ENCODE measurements around the gene LEAP2. TPM values are rescaled to one million over a fixed set of nuclear protein-coding genes. Genes with fewer than 3 reads are reported as not detected.
A peak's percentile ranks its signal among the peaks of the same experiment; 100 is the strongest.

The LEAP2 gene
- total RNA-seq, 1 donor from 2014 or later, result 0.27 TPM

- Mint-ChIP-seq H3K27me3 (ENCODE audit: low read depth, unreplicated experiment) (peaks cover 5% of the 10 kb centered on the region), H3K9me3 (ENCODE audit: unreplicated experiment) (peaks cover 2% of the 10 kb centered on the region), H3K4me1 (ENCODE audit: low read depth, unreplicated experiment) (peaks cover 14% of the 10 kb centered on the region), H3K36me3 (ENCODE audit: low read depth, unreplicated experiment) (no peaks in the 10 kb centered on the region), H3K4me3 (ENCODE audit: unreplicated experiment) (no peak overlapping the region), H3K27ac (ENCODE audit: unreplicated experiment) (no peak overlapping the region)
- no peak overlapping the region for H3K27ac ChIP-seq (ENCODE audit: low read depth, low read length)
- no peaks in the 10 kb centered on the region for H3K79me2 ChIP-seq (ENCODE audit: insufficient read depth, low read length)
- no peak overlapping the region for H2AFZ ChIP-seq (ENCODE audit: low read depth, low read length)
- DNase-seq (ENCODE audit: low read depth) (no peak), FAIRE-seq (no peak)
- H3K9me3 ChIP-seq (ENCODE audit: insufficient read depth, low read depth, low read length), result no peaks in the 10 kb centered on the region
- no peak overlapping the region for H3K4me3 ChIP-seq (ENCODE audit: insufficient read depth, low read depth, low read length)
- peaks cover 14% of the 10 kb centered on the region for H3K4me1 ChIP-seq (ENCODE audit: insufficient read depth, low read length)
- TF ChIP-seq CTCF (IDR thresholded peaks at IDR 0.05; ENCODE audit: insufficient read depth, low read depth, low read length) (no peak), EZH2 (IDR thresholded peaks at IDR 0.05; ENCODE audit: insufficient read depth, low read length) (no peak)
- H4K20me1 ChIP-seq (ENCODE audit: insufficient read depth, low read length), result no peaks in the 10 kb centered on the region
- no peaks in the 10 kb centered on the region for H3K36me3 ChIP-seq (ENCODE audit: insufficient read depth, low read length)
- no peak overlapping the region for H3K4me2 ChIP-seq (ENCODE audit: low read length)
- no peak overlapping the region for H3K9ac ChIP-seq (ENCODE audit: low read length)
- H3K27me3 ChIP-seq (ENCODE audit: insufficient read depth, low read length), result no peaks in the 10 kb centered on the region
Measured at GRCh38 chr5:132837868-132838267, 35.6 kb upstream of the LEAP2 start.

- no peaks in the 10 kb centered on the region for H3K36me3 ChIP-seq (ENCODE audit: insufficient read depth, low read length)
- Mint-ChIP-seq H3K9me3 (ENCODE audit: unreplicated experiment) (peaks cover 2% of the 10 kb centered on the region), H3K27ac (ENCODE audit: unreplicated experiment) (peak overlapping the region; percentile 55), H3K36me3 (ENCODE audit: low read depth, unreplicated experiment) (no peaks in the 10 kb centered on the region), H3K4me3 (ENCODE audit: unreplicated experiment) (no peak overlapping the region), H3K27me3 (ENCODE audit: low read depth, unreplicated experiment) (peaks cover under 1% of the 10 kb centered on the region), H3K4me1 (ENCODE audit: low read depth, unreplicated experiment) (peaks cover 14% of the 10 kb centered on the region)
- no peaks in the 10 kb centered on the region for H3K79me2 ChIP-seq (ENCODE audit: insufficient read depth, low read length)
- peaks cover 14% of the 10 kb centered on the region for H3K4me1 ChIP-seq (ENCODE audit: insufficient read depth, low read length)
- no peaks in the 10 kb centered on the region for H4K20me1 ChIP-seq (ENCODE audit: insufficient read depth, low read length)
- H3K4me2 ChIP-seq (ENCODE audit: low read length), result no peak overlapping the region
- TF ChIP-seq EZH2 (IDR thresholded peaks at IDR 0.05; ENCODE audit: insufficient read depth, low read length), result no peak
- no peak for TF ChIP-seq CTCF (IDR thresholded peaks at IDR 0.05; ENCODE audit: insufficient read depth, low read depth, low read length)
- H3K27ac ChIP-seq (ENCODE audit: low read depth, low read length), result no peak overlapping the region
- no peaks in the 10 kb centered on the region for H3K27me3 ChIP-seq (ENCODE audit: insufficient read depth, low read length)
- H3K9me3 ChIP-seq (ENCODE audit: insufficient read depth, low read depth, low read length), result no peaks in the 10 kb centered on the region
- no peak for DNase-seq (ENCODE audit: low read depth)
- no peak overlapping the region for H3K4me3 ChIP-seq (ENCODE audit: insufficient read depth, low read depth, low read length)
- no peak overlapping the region for H3K9ac ChIP-seq (ENCODE audit: low read length)
- FAIRE-seq, result no peak
- H2AFZ ChIP-seq (ENCODE audit: low read depth, low read length), result no peak overlapping the region
Measured at GRCh38 chr5:132838516-132839282, 34.8 kb upstream of the LEAP2 start.
